Neuronal stem cell (in vitro differentiated cells): ENCODE measurements around the gene TBL1Y.

Source experiments
- DNase-seq: peaks from one replicate; pipeline ENCODE4 v3.0.0-alpha.2; 2013; ENCODE audit warnings: low spot score
- H2AFZ ChIP-seq: one replicate; pipeline ENCODE4 v1.6.1; 2013; ENCODE audit warnings: mild to moderate bottlenecking, low read length, inconsistent platforms
- H2AK5ac ChIP-seq: 2 replicates; pipeline ENCODE4 v1.6.1; 2013; ENCODE audit warnings: low read depth, mild to moderate bottlenecking, inconsistent platforms, low read length, moderate library complexity, mixed read lengths
- H2BK120ac ChIP-seq: 2 replicates; pipeline ENCODE4 v1.6.1; 2013; ENCODE audit warnings: low read depth, mild to moderate bottlenecking, inconsistent platforms, low read length, moderate library complexity, mixed read lengths
- H2BK12ac ChIP-seq: one replicate; pipeline ENCODE4 v1.6.1; 2013; ENCODE audit warnings: low read length, inconsistent platforms
- H2BK15ac ChIP-seq: 2 replicates; pipeline ENCODE4 v1.6.1; 2013; ENCODE audit warnings: mild to moderate bottlenecking, low read length, inconsistent platforms, mixed read lengths
- H2BK5ac ChIP-seq: one replicate; pipeline ENCODE4 v1.6.1; 2013; ENCODE audit warnings: inconsistent platforms, mild to moderate bottlenecking, low read length, moderate library complexity
- H3K14ac ChIP-seq: one replicate; pipeline ENCODE4 v1.6.1; 2013; ENCODE audit warnings: low read length, inconsistent platforms
- H3K18ac ChIP-seq: 2 replicates; pipeline ENCODE4 v1.6.1; 2013; ENCODE audit warnings: low read length, inconsistent platforms
- H3K23ac ChIP-seq: 2 replicates; pipeline ENCODE4 v1.6.1; 2013; ENCODE audit warnings: low read depth, mild to moderate bottlenecking, mixed read lengths, low read length, inconsistent platforms; ENCODE audit not compliant: poor library complexity
- H3K27ac ChIP-seq: replicated peaks from 3 replicates; pipeline ENCODE4 v1.5.1; 2013; ENCODE audit warnings: low read length, inconsistent platforms
- H3K27me3 ChIP-seq, 3 experiments: 2 replicates each; pipeline ENCODE4 v1.6.1; 2013; ENCODE audit warnings: low read length in 3 of 3, mild to moderate bottlenecking in 2 of 3, inconsistent platforms in 1 of 3, low read depth in 1 of 3, mixed read lengths in 1 of 3, moderate library complexity in 1 of 3; ENCODE audit not compliant: control insufficient read depth in 3 of 3, insufficient read depth in 3 of 3
- H3K36me3 ChIP-seq, 2 donors: replicated peaks in 1 of 2; 2 replicates each; pipeline ENCODE4 v1.6.1; 2013; ENCODE audit warnings: low read length in 2 of 2; ENCODE audit not compliant: control insufficient read depth in 2 of 2, insufficient read depth in 2 of 2
- H3K4ac ChIP-seq: 2 replicates; pipeline ENCODE4 v1.6.1; 2013; ENCODE audit warnings: inconsistent platforms, mild to moderate bottlenecking, low read length, moderate library complexity
- H3K4me1 ChIP-seq, 2 donors: 1 replicate in 1 of 2; 2 replicates in 1 of 2; pipeline ENCODE4 v1.6.1; 2013; ENCODE audit warnings: low read length in 2 of 2, low read depth in 1 of 2; ENCODE audit not compliant: control insufficient read depth in 2 of 2, insufficient read depth in 1 of 2
- H3K4me2 ChIP-seq: one replicate; pipeline ENCODE4 v1.6.1; 2013; ENCODE audit warnings: mild to moderate bottlenecking, low read length, inconsistent platforms; ENCODE audit not compliant: insufficient read depth, poor library complexity, severe bottlenecking
- H3K4me3 ChIP-seq, 2 donors: 2 replicates each; pipeline ENCODE4 v1.5.1; 2013; ENCODE audit warnings: low read length in 2 of 2, mild to moderate bottlenecking in 2 of 2, inconsistent platforms in 1 of 2, moderate library complexity in 1 of 2
- H3K79me1 ChIP-seq: one replicate; pipeline ENCODE4 v1.6.1; 2013; ENCODE audit warnings: low read depth, mild to moderate bottlenecking, inconsistent platforms, low read length, moderate library complexity
- H3K9ac ChIP-seq: one replicate; pipeline ENCODE4 v1.6.1; 2013; ENCODE audit warnings: mild to moderate bottlenecking, low read depth, low read length, inconsistent platforms; ENCODE audit not compliant: poor library complexity
- H3K9me3 ChIP-seq, 2 donors: replicated peaks in 1 of 2; 2 replicates each; pipeline versions ENCODE3 to v1.6.1; 2013; ENCODE audit warnings: low read length in 2 of 2, mild to moderate bottlenecking in 2 of 2, inconsistent platforms in 1 of 2, low read depth in 1 of 2, mixed read lengths in 1 of 2, moderate library complexity in 1 of 2; ENCODE audit not compliant: control insufficient read depth in 2 of 2, insufficient read depth in 1 of 2
- H4K8ac ChIP-seq: one replicate; pipeline ENCODE4 v1.6.1; 2013; ENCODE audit warnings: low read depth, mild to moderate bottlenecking, inconsistent platforms, low read length, moderate library complexity
- H4K91ac ChIP-seq: one replicate; pipeline ENCODE4 v1.6.1; 2013; ENCODE audit warnings: low read length, low read depth, mild to moderate bottlenecking, inconsistent platforms; ENCODE audit not compliant: poor library complexity
- WGBS, 2 donors: extraction: QIAGEN DNeasy Blood & Tissue Kit; methylation state at CpG; one replicate each; pipeline ENCODE4 v1.1.7; 2013; ENCODE audit warnings: missing lambda C conversion rate in 2 of 2, mixed read lengths in 1 of 2; ENCODE audit not compliant: insufficient read length in 2 of 2, insufficient replicate concordance in 1 of 2; ENCODE audit errors: extremely low coverage in 2 of 2; 5-methylcytosine and 5-hydroxymethylcytosine counted together

Gene TBL1Y

DNA sequence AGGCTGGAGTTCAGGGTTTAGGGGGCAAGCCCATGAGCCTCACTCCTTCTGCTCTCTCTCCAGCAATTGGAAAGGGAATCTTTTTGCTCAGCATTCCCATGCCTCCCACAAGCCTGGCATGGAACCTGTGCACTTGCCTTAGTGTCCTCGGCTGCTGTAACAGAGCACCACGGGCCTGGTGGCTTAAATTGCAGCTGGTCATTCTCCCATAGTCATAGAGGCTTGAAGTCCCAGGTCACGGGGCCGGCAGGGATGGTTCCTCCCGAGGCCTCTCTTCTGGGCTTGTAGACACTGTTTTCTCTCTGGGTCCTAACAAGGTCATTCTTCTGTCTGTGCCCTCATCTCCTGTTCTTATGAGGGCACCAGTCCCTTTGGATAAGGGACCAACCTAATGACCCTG, 57.2 kb downstream of the TBL1Y start:
- no CpG with 5 or more reads among the region's 5 CpGs for WGBS, 2 donors
- no peaks in the 10 kb centered on the region for H3K27me3 ChIP-seq
- H3K23ac ChIP-seq = no peak overlapping the region
- H3K79me1 ChIP-seq = no peaks in the 10 kb centered on the region
- no peak overlapping the region for H3K4ac ChIP-seq
- H3K18ac ChIP-seq = no peak overlapping the region
- H3K27ac ChIP-seq = no peak overlapping the region
- H2BK15ac ChIP-seq = no peak overlapping the region
- H2BK12ac ChIP-seq = no peak overlapping the region
- no peak for DNase-seq
- H3K4me2 ChIP-seq = no peak overlapping the region
- no peak overlapping the region for H4K91ac ChIP-seq
- no peak overlapping the region for H3K4me3 ChIP-seq
- no peaks in the 10 kb centered on the region for H3K4me1 ChIP-seq
- no peak overlapping the region for H4K8ac ChIP-seq
- no peak overlapping the region for H2AK5ac ChIP-seq
- no peaks in the 10 kb centered on the region for H3K9me3 ChIP-seq
- no peak overlapping the region for H2AFZ ChIP-seq
- no peaks in the 10 kb centered on the region for H3K36me3 ChIP-seq
- H2BK120ac ChIP-seq = no peak overlapping the region
- no peak overlapping the region for H2BK5ac ChIP-seq
- no peak overlapping the region for H3K9ac ChIP-seq
- H3K14ac ChIP-seq = no peak overlapping the region

DNA sequence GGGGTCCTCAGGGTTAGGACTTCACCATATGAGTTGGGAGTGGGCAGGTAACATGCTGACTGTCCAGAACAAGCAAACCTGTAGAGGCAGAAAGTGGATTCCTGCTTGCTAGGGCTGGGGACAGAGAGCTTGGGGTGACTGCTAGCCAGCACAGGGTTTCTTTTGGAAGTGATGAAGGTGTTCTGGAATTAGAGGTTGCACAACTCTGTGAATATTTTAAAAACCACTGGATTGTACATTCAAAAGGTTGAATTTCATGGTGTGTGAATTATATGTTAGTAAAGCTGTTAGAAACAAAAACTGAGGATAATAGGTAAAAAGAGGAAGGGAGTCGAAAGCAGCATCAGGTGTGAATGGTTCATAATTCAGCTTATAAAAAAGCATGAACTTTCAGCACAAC, 57.7 kb downstream of the TBL1Y start:
- no peaks in the 10 kb centered on the region for H3K4me1 ChIP-seq
- no peak overlapping the region for H3K4me2 ChIP-seq
- no peaks in the 10 kb centered on the region for H3K79me1 ChIP-seq
- no peak overlapping the region for H3K18ac ChIP-seq
- no peaks in the 10 kb centered on the region for H3K27me3 ChIP-seq
- no peak overlapping the region for H3K23ac ChIP-seq
- H3K4ac ChIP-seq = no peak overlapping the region
- H3K14ac ChIP-seq = no peak overlapping the region
- H2BK12ac ChIP-seq = no peak overlapping the region
- DNase-seq = no peak
- no CpG with 5 or more reads among the region's 1 CpG for WGBS, 2 donors
- no peak overlapping the region for H3K9ac ChIP-seq
- no peak overlapping the region for H3K4me3 ChIP-seq
- H2BK15ac ChIP-seq = no peak overlapping the region
- H2AFZ ChIP-seq = no peak overlapping the region
- H4K8ac ChIP-seq = no peak overlapping the region
- no peak overlapping the region for H2AK5ac ChIP-seq
- no peak overlapping the region for H2BK5ac ChIP-seq
- no peak overlapping the region for H4K91ac ChIP-seq
- no peaks in the 10 kb centered on the region for H3K9me3 ChIP-seq
- no peaks in the 10 kb centered on the region for H3K36me3 ChIP-seq
- H3K27ac ChIP-seq = no peak overlapping the region
- H2BK120ac ChIP-seq = no peak overlapping the region

DNA sequence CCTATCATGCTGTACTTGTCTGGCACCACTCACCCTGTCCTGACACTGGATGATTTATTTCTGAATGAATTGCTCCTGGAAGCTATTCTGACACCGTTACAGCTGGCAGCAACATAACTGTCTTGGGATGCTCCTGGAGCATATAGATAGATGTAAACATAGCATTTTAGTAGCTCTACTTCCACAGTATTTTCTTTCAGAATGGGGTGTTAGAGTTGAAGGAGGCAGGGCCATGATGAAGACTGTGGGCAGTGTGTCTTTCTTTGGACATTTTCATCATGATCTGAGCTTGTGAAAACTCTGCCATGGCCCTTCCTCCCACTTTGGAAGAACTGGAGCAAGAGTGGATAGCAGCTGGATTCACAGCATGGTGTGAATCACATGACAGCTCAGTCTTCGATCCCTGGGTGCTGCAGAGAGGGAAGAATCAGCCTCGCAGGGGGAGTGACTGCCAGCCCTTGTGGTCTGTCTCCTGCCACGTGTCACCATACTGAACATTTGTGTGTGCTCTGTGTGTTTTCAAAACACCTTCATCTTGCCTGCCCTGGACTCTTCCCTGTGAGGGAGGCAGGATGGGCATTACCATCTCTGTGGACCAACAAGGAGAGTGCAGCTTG, 61.9 kb downstream of the TBL1Y start:
- Histone ChIP-seq H3K4me3 (no peak overlapping the region), H3K9me3 (no peaks in the 10 kb centered on the region), H4K8ac (no peak overlapping the region), H2BK15ac (no peak overlapping the region), H3K79me1 (no peaks in the 10 kb centered on the region), H3K36me3 (no peaks in the 10 kb centered on the region), H3K14ac (no peak overlapping the region), H2BK12ac (no peak overlapping the region), H2AK5ac (no peak overlapping the region), H4K91ac (no peak overlapping the region), H2BK120ac (no peak overlapping the region), H3K4ac (no peak overlapping the region), H2BK5ac (no peak overlapping the region), H3K27me3 (no peaks in the 10 kb centered on the region), H3K4me2 (no peak overlapping the region), H3K23ac (no peak overlapping the region), H3K27ac (no peak overlapping the region), H2AFZ (no peak overlapping the region), H3K9ac (no peak overlapping the region), H3K18ac (no peak overlapping the region), H3K4me1 (peaks cover 0 to 2% of the 10 kb centered on the region in 2 donors)
- WGBS, 2 donors = no CpG with 5 or more reads among the region's 4 CpGs
- DNase-seq = no peak

DNA sequence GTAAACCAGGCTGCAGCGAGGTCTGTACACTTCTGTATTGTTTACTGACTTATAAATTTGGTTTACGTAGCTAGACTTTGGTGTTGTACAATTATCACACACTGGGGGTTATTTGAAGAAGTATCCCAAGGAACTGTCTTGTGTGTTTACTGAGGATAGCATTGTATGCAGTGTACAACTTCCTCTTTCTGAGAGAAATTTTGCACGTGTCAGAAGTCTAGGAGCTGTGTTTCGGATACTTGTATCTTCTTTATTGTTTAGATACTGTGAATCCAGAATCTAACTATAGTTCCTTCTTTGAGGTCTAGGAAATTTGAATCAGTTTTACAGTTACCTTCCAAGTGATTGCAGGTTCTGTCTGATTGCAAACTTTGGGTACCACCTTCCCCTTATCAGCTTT, 64.5 kb downstream of the TBL1Y start:
- H3K9me3 ChIP-seq = no peaks in the 10 kb centered on the region
- H3K4me2 ChIP-seq = no peak overlapping the region
- no peak overlapping the region for H3K4ac ChIP-seq
- H3K14ac ChIP-seq = no peak overlapping the region
- no peak overlapping the region for H4K91ac ChIP-seq
- no peak overlapping the region for H2AK5ac ChIP-seq
- H2BK5ac ChIP-seq = no peak overlapping the region
- H2BK15ac ChIP-seq = no peak overlapping the region
- H3K23ac ChIP-seq = no peak overlapping the region
- no peaks in the 10 kb centered on the region for H3K36me3 ChIP-seq
- H2BK12ac ChIP-seq = no peak overlapping the region
- H4K8ac ChIP-seq = no peak overlapping the region
- H3K18ac ChIP-seq = no peak overlapping the region
- peaks cover 0 to 2% of the 10 kb centered on the region in 2 donors for H3K4me1 ChIP-seq
- H2BK120ac ChIP-seq = no peak overlapping the region
- H3K27ac ChIP-seq = no peak overlapping the region
- no peak for DNase-seq
- H3K4me3 ChIP-seq = no peak overlapping the region
- no peaks in the 10 kb centered on the region for H3K79me1 ChIP-seq
- H3K9ac ChIP-seq = no peak overlapping the region
- no peaks in the 10 kb centered on the region for H3K27me3 ChIP-seq
- H2AFZ ChIP-seq = no peak overlapping the region
- WGBS, 2 donors = no CpG with 5 or more reads among the region's 4 CpGs
